Measurements from ENCODE around the gene CASZ1.

The CASZ1 gene

DNA sequence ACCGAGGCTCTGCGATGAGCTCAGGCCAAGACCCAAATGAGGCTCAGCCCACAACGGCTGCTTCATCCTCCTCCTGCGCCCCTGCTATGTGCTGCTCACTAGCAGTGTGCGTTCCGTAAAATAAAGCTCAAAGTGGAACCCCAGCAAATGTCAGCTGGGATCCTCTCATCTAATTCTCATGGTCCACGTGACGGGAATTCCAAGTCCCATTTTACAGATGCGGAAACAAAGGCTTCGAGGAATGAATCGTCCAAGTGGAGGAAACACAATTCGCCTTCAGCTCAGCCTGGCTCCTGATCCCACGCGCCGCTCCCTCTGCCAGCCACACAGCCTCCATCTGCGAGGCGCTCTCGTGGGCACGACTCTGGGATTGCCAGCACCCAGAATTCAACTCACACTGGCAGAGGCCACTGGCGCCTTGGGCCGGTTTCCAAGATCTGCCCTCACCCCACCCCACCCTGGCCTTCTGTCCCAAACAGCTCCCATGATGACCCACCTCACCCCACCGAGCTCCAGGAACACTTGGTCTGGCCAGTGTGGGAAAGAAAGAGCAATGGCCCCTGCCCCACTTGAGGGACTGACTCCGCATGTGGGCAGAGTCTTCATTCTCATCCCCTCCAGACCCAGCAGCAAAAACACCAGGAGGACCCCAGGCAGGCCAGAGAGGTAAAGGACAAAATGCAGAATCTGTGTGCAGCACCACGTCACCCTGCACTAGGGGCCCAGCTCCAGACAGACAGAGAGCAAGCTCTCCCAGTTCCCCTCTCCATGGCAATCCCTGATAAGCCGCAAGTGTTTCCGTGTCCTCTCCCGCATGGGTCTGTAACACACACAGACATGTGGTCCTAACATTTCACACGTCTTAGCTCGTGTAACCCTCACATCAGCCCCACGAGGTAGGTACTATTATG is 10.5 kb downstream of the CASZ1 start:
- Histone ChIP-seq H3F3A (ENCODE audit: insufficient read depth) (no peaks in the 10 kb centered on the region), H4K20me1 (ENCODE audit: low read depth, low read length) (no peaks in the 10 kb centered on the region), H3K9me2 (replicated peaks; ENCODE audit: insufficient read depth, low read length) (no peaks in the 10 kb centered on the region), H3K4me2 (ENCODE audit: low read depth, low read length, poor library complexity, severe bottlenecking) (no peak overlapping the region), H3K9me3 (ENCODE audit: insufficient read depth, low read length) (no peaks in the 10 kb centered on the region), H3K4me3 (ENCODE audit: insufficient read depth, low read length, poor library complexity, severe bottlenecking) (no peak overlapping the region), H3K9ac (ENCODE audit: low read length) (no peak overlapping the region), H3K79me2 (ENCODE audit: insufficient read depth, low read length) (no peaks in the 10 kb centered on the region), H3K27me3 (ENCODE audit: low read length) (no peaks in the 10 kb centered on the region), H3K27ac (ENCODE audit: low read depth, low read length) (no peak overlapping the region), H3K36me3 (ENCODE audit: low read length) (no peaks in the 10 kb centered on the region), H2AFZ (ENCODE audit: low read depth, low read length, severe bottlenecking) (no peak overlapping the region)
- TF ChIP-seq, protein P1, sequence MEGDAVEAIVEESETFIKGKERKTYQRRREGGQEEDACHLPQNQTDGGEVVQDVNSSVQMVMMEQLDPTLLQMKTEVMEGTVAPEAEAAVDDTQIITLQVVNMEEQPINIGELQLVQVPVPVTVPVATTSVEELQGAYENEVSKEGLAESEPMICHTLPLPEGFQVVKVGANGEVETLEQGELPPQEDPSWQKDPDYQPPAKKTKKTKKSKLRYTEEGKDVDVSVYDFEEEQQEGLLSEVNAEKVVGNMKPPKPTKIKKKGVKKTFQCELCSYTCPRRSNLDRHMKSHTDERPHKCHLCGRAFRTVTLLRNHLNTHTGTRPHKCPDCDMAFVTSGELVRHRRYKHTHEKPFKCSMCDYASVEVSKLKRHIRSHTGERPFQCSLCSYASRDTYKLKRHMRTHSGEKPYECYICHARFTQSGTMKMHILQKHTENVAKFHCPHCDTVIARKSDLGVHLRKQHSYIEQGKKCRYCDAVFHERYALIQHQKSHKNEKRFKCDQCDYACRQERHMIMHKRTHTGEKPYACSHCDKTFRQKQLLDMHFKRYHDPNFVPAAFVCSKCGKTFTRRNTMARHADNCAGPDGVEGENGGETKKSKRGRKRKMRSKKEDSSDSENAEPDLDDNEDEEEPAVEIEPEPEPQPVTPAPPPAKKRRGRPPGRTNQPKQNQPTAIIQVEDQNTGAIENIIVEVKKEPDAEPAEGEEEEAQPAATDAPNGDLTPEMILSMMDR (IDR thresholded peaks at IDR 0.05; ENCODE audit: insufficient read depth, low read length, poor library complexity, severe bottlenecking) = no peak
- TF ChIP-seq EZH2phosphoT487 (conservative IDR thresholded peaks at IDR 0.05; ENCODE audit: low read length) = no peak

DNA sequence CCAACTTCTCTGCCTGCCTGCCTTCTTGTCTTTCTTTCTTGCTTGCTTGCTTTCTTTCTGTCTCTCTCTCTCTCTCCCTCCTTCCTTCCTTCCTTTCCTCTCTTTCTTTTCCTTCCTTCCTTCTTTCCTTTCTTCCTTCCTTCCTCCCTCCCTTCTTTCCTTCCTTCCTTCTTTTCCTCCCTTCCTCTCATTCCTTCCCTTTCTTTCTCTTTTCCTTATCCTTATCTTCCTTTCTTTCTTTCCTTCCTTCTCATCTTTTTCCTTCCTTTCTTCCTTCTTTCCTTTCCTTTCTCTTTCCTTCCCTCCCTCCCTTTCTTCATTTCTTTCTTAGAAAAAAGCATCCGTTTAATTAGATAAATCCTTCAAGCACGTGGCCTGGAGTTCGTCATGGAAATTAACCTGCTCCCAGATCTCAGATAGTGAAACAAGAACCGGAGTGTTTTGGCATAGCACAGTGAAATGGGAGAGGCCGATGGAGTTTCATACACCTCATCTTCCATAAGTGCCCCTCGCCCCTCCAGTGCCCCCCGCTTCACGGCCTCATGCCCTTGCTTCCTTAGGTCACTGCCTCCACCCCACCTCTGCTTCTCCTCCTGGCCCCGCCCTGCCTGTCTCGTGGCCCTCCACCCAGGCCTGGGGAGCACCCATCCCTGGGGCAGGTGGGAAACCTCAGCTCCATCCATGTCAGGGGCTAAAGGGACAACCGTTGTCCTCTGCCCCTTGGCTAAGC is 11.3 kb downstream of the CASZ1 start:
- Histone ChIP-seq H3K36me3 (ENCODE audit: low read length) (no peaks in the 10 kb centered on the region), H3K4me2 (ENCODE audit: low read depth, low read length, poor library complexity, severe bottlenecking) (no peak overlapping the region), H3K9me2 (replicated peaks; ENCODE audit: insufficient read depth, low read length) (no peaks in the 10 kb centered on the region), H4K20me1 (ENCODE audit: low read depth, low read length) (no peaks in the 10 kb centered on the region), H3K9me3 (ENCODE audit: insufficient read depth, low read length) (no peaks in the 10 kb centered on the region), H2AFZ (ENCODE audit: low read depth, low read length, severe bottlenecking) (no peak overlapping the region), H3K79me2 (ENCODE audit: insufficient read depth, low read length) (no peaks in the 10 kb centered on the region), H3K9ac (ENCODE audit: low read length) (no peak overlapping the region), H3K27me3 (ENCODE audit: low read length) (no peaks in the 10 kb centered on the region), H3K27ac (ENCODE audit: low read depth, low read length) (no peak overlapping the region), H3F3A (ENCODE audit: insufficient read depth) (no peaks in the 10 kb centered on the region), H3K4me3 (ENCODE audit: insufficient read depth, low read length, poor library complexity, severe bottlenecking) (no peak overlapping the region)
- TF ChIP-seq, protein P1 (IDR thresholded peaks at IDR 0.05; ENCODE audit: insufficient read depth, low read length, poor library complexity, severe bottlenecking) = no peak
- no peak for TF ChIP-seq EZH2phosphoT487 (conservative IDR thresholded peaks at IDR 0.05; ENCODE audit: low read length)

DNA sequence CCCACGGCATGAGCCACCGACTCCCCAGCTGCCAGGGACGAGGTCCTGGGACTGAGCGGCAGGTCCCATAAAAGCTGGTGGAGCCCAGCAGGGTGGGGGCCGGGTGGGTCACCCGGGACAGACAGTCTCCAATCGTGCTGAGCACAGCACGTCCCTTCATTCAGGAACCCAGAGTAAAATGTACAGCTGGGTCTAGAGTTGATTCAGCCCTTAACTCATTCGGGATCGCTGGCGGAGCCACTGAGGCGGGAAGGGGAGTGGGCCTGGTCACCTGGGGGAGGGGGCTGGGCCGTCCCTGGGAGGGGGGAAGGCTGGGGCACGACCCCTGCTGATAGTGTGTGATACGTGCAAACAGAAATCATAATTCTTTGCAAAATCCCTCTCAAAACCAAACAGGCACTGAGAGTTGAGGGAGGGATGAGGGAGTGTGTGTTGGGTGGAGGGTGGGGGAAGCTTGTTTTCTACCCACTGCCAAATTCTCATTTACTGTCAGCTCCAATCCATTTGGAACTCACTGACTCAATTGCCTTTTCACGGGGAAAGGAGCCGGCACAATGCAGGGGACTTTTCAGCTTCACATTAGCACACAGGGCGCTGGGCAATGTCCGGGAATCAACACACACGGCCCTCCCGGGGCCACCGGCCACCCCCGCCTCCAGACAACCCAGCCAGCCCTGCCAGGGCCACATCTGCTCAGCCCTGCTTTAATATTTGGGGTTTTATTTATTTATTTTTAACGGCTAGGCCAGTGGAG is 13.8 kb downstream of the CASZ1 start:
- no peak overlapping the region for H3K9ac ChIP-seq (ENCODE audit: low read length)
- no peaks in the 10 kb centered on the region for H3F3A ChIP-seq (ENCODE audit: insufficient read depth)
- no peak overlapping the region for H3K27ac ChIP-seq (ENCODE audit: low read depth, low read length)
- no peaks in the 10 kb centered on the region for H3K36me3 ChIP-seq (ENCODE audit: low read length)
- TF ChIP-seq, protein P1 (IDR thresholded peaks at IDR 0.05; ENCODE audit: insufficient read depth, low read length, poor library complexity, severe bottlenecking) = no peak
- TF ChIP-seq EZH2phosphoT487 (conservative IDR thresholded peaks at IDR 0.05; ENCODE audit: low read length) = no peak
- H3K9me2 ChIP-seq (replicated peaks; ENCODE audit: insufficient read depth, low read length) = no peaks in the 10 kb centered on the region
- no peaks in the 10 kb centered on the region for H4K20me1 ChIP-seq (ENCODE audit: low read depth, low read length)
- H3K4me2 ChIP-seq (ENCODE audit: low read depth, low read length, poor library complexity, severe bottlenecking) = no peak overlapping the region
- no peaks in the 10 kb centered on the region for H3K27me3 ChIP-seq (ENCODE audit: low read length)
- H2AFZ ChIP-seq (ENCODE audit: low read depth, low read length, severe bottlenecking) = no peak overlapping the region
- H3K79me2 ChIP-seq (ENCODE audit: insufficient read depth, low read length) = no peaks in the 10 kb centered on the region
- H3K4me3 ChIP-seq (ENCODE audit: insufficient read depth, low read length, poor library complexity, severe bottlenecking) = no peak overlapping the region
- no peaks in the 10 kb centered on the region for H3K9me3 ChIP-seq (ENCODE audit: insufficient read depth, low read length)
